Fibroblast of skin of abdomen (primary cell): ENCODE data around the gene TMPRSS13. TPM values are rescaled to one million over a fixed set of nuclear protein-coding genes. Genes with fewer than 3 reads are reported as not detected.
"Not testable (repeated sequence)": the region's sequence is repeated elsewhere in the genome, so short reads cannot be mapped to it uniquely, and the experiment has no call there.

ENCODE experiments used
- DNase-seq: peaks from one replicate; pipeline ENCODE4 v3.0.0-alpha.2; 2013
- polyA plus RNA-seq, 2 experiments: library from polyadenylated mRNA; unstranded; fragments of 120-200 nt; gene quantifications; one replicate each; pipeline ENCODE4 v1.2.1, GENCODE V29; 2013; ENCODE audit not compliant: insufficient read length in 2 of 2

The TMPRSS13 gene
- polyA plus RNA-seq (2013, experiment 1 of 2; ENCODE audit: insufficient read length), result not detected
- polyA plus RNA-seq (2013, experiment 2 of 2; ENCODE audit: insufficient read length), result not detected

- no peak for DNase-seq
These were observed at the start of gene TMPRSS13 for GRCh38 chr11:117929142-117929915. TSS of gene TMPRSS13 (minus strand) at chr11:117929402. CDS start at chr11:117929307, 95 bp downstream.

GRCh38 chr11:117978991-117979390 lies 49.8 kb upstream of the TMPRSS13 start:
- DNase-seq, result no peak

- not testable (repeated sequence) for DNase-seq
These were observed 49.2 kb upstream of the TMPRSS13 start for GRCh38 chr11:117978291-117978910.

GRCh38 chr11:117977612-117978264 lies 48.5 kb upstream of the TMPRSS13 start:
- DNase-seq, result not testable (repeated sequence)

GRCh38 chr11:117977029-117977428 lies 47.8 kb upstream of the TMPRSS13 start:
- no peak for DNase-seq

GRCh38 chr11:117976445-117976844 lies 47.2 kb upstream of the TMPRSS13 start:
- DNase-seq, result no peak

GRCh38 chr11:117973503-117973860 lies 44.3 kb upstream of the TMPRSS13 start:
- no peak for DNase-seq

- no peak for DNase-seq
These were observed 43.7 kb upstream of the TMPRSS13 start for GRCh38 chr11:117972629-117973502.

- DNase-seq, result no peak
These were observed 42.8 kb upstream of the TMPRSS13 start for GRCh38 chr11:117972044-117972443.

GRCh38 chr11:117970400-117971024 lies 41.3 kb upstream of the TMPRSS13 start:
- DNase-seq, result no peak

- DNase-seq, result no peak
These were observed 40.2 kb upstream of the TMPRSS13 start for GRCh38 chr11:117969160-117969991.

- DNase-seq, result no peak
These were observed 37.7 kb upstream of the TMPRSS13 start for GRCh38 chr11:117966908-117967307.

- no peak for DNase-seq
These were observed 33.6 kb upstream of the TMPRSS13 start for GRCh38 chr11:117962826-117963225.

- DNase-seq, result no peak
These were observed 32.7 kb upstream of the TMPRSS13 start for GRCh38 chr11:117961896-117962295.

GRCh38 chr11:117960406-117960805 lies 31.2 kb upstream of the TMPRSS13 start:
- DNase-seq, result no peak

- DNase-seq, result no peak
These were observed 30.4 kb upstream of the TMPRSS13 start for GRCh38 chr11:117959438-117960149.

- DNase-seq, result no peak
These were observed 29.7 kb upstream of the TMPRSS13 start for GRCh38 chr11:117958949-117959348.

- DNase-seq, result no peak
These were observed 23.9 kb upstream of the TMPRSS13 start for GRCh38 chr11:117953024-117953671.
